Activated naive CD4-positive, alpha-beta T cell treated with anti-CD3 and anti-CD28 coated beads, Interleukin-2, amount 50 U/mL, for 16 hours (primary cell): ENCODE measurements around the gene ACTL6B.

Source experiments
- DNase-seq: peaks from one replicate; pipeline ENCODE4 v3.0.0-alpha.2; 2020

The ACTL6B gene

GRCh38 chr7:100626530-100627237, 29.6 kb downstream of the ACTL6B start:
- peak; percentile 82 for DNase-seq

- no peak for DNase-seq
Measured at GRCh38 chr7:100626055-100626454, 30.2 kb downstream of the ACTL6B start.

GRCh38 chr7:100623951-100624824, 32.1 kb downstream of the ACTL6B start:
- no peak for DNase-seq

- no peak for DNase-seq
Measured at GRCh38 chr7:100621554-100621953, 34.7 kb downstream of the ACTL6B start.

GRCh38 chr7:100620804-100621203, 35.4 kb downstream of the ACTL6B start:
- DNase-seq, result no peak

- DNase-seq, result no peak
Measured at GRCh38 chr7:100620239-100620638, 36.0 kb downstream of the ACTL6B start.

GRCh38 chr7:100614308-100614861, 41.9 kb downstream of the ACTL6B start:
- no peak for DNase-seq

GRCh38 chr7:100613412-100614175, 42.7 kb downstream of the ACTL6B start:
- DNase-seq, result no peak

- no peak for DNase-seq
Measured at GRCh38 chr7:100612730-100613390, 43.4 kb downstream of the ACTL6B start.

GRCh38 chr7:100611983-100612729, 44.1 kb downstream of the ACTL6B start, which contains the start of gene MOSPD3:
TSS of gene MOSPD3 (plus strand) at chr7:100612540. CDS start at chr7:100612792, 252 bp downstream.
- DNase-seq, result peak; percentile 98

GRCh38 chr7:100609958-100610357, 46.3 kb downstream of the ACTL6B start:
- no peak for DNase-seq

- no peak for DNase-seq
Measured at GRCh38 chr7:100607111-100607510, 49.1 kb downstream of the ACTL6B start.

- DNase-seq, result no peak
Measured at GRCh38 chr7:100606313-100606712, 49.9 kb downstream of the ACTL6B start.

GRCh38 chr7:100604976-100605911, 51.0 kb downstream of the ACTL6B start:
- DNase-seq, result peak; percentile 46

GRCh38 chr7:100604028-100604975, 51.9 kb downstream of the ACTL6B start:
- DNase-seq, result peak; percentile 61

- DNase-seq, result no peak
Measured at GRCh38 chr7:100603726-100604027, 52.6 kb downstream of the ACTL6B start.

GRCh38 chr7:100602889-100603725, 53.1 kb downstream of the ACTL6B start:
- DNase-seq, result no peak

- no peak for DNase-seq
Measured at GRCh38 chr7:100600730-100601038, 55.6 kb downstream of the ACTL6B start.
